Activated CD8-positive, alpha-beta T cell treated with anti-CD3 and anti-CD28 coated beads, Interleukin-2, amount 10 ng/mL, durations not matched to agents 7 days and 5 days (primary cell): ENCODE measurements around the gene POLR1E. TPM values are rescaled to one million over a fixed set of nuclear protein-coding genes. Genes with fewer than 3 reads are reported as not detected.

Experiments used
- ATAC-seq: fragments of 150-1000 bp; cut with Tn5 transposase; one replicate; pipeline ENCODE4 v1.10.0; 2021; ENCODE audit warnings: moderate library complexity
- CTCF ChIA-PET: fragments of 350-600 bp; sonication (Branson Sonifier 250); formaldehyde crosslinking; loops from one replicate; lab custom pipeline; 2021; ENCODE audit warnings: antibody characterized with exemption; lab: Charles Lee
- POLR2A ChIA-PET: fragments of 350-600 bp; sonication (Branson Sonifier 250); formaldehyde crosslinking; loops from one replicate; lab custom pipeline; 2021; ENCODE audit warnings: antibody characterized with exemption; lab: Charles Lee
- DNase-seq: peaks from one replicate; pipeline ENCODE4 v3.0.0-alpha.2; 2020
- H3K27ac Mint-ChIP-seq: one replicate; pipeline ENCODE4 v1.8.0; 2021; ENCODE audit warnings: mild to moderate bottlenecking, mixed read lengths
- H3K27me3 Mint-ChIP-seq: one replicate; pipeline ENCODE4 v1.8.0; 2021; ENCODE audit warnings: low read depth, mixed read lengths
- H3K36me3 Mint-ChIP-seq: one replicate; pipeline ENCODE4 v1.8.0; 2021; ENCODE audit warnings: low read depth, mixed read lengths
- H3K4me1 Mint-ChIP-seq: one replicate; pipeline ENCODE4 v1.8.0; 2021; ENCODE audit warnings: low read depth, mixed read lengths
- H3K4me3 Mint-ChIP-seq: one replicate; pipeline ENCODE4 v1.8.0; 2021; ENCODE audit warnings: mild to moderate bottlenecking, mixed read lengths
- H3K9me3 Mint-ChIP-seq: one replicate; pipeline ENCODE4 v1.8.0; 2022; ENCODE audit warnings: mixed read lengths; ENCODE audit not compliant: insufficient read depth
- total RNA-seq, 2 experiments: library from RNA; stranded (reverse); gene quantifications; one replicate each; pipeline ENCODE4 v1.2.3, GENCODE V29; 2021

Gene POLR1E
- total RNA-seq, 2 experiments from 2014 or later: 38.2 to 39.0 TPM

DNA sequence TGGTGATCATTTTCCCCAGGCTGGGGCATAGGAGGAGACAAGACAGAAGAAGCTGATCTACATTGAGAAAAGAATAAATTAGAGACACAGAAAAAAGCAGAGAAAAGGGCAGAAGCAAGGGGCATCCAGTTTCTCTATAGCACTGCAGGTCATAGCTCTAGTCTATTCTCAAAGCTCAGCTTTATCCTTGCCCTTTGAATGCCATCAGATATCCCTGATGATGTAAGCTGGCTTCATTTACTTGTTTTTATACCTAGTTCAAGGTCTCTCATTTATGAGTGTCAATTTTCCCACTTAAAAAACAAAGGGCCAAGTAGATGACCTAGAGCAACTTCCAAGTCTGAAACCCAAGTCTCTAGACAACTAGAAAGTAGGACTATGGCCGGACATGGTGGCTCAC is 57.7 kb downstream of the POLR1E start:
- CTCF ChIA-PET: no interaction called here
- no peak for ATAC-seq
- H3K9me3 Mint-ChIP-seq: no peaks in the 10 kb centered on the region
- POLR2A ChIA-PET: no interaction called here
- H3K4me1 Mint-ChIP-seq: no peaks in the 10 kb centered on the region
- H3K4me3 Mint-ChIP-seq: no peak overlapping the region
- peaks cover 1% of the 10 kb centered on the region for H3K36me3 Mint-ChIP-seq
- no peak overlapping the region for H3K27ac Mint-ChIP-seq
- H3K27me3 Mint-ChIP-seq: no peaks in the 10 kb centered on the region
- DNase-seq: no peak

DNA sequence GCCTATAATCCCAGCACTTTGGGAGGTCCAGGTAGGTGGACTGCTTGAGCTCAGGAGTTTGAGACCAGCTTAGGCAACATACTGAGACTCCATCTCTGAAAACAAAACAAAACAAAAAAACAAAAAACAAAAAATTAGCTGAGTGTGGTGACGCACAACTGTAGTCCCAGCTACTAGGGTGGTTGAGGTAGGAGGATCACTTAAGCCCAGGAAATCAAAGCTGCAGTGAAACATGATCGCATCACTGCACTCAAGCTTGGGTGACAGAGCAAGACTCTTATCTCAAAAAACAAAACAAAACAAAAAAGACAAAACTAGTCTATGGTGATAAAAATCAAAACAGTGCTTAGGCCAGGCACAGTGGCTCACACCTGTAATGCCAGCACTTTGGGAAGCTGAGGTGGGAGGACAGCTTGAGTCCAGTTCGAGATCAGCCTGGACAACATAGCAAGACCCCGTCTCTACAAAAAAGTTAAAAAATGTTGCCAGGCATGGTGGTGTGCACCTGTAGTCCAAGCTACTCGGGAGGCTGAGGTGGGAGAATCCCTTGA is 61.7 kb downstream of the POLR1E start:
- no peak for ATAC-seq
- CTCF ChIA-PET: no interaction called here
- Mint-ChIP-seq H3K9me3 (no peaks in the 10 kb centered on the region), H3K4me1 (no peaks in the 10 kb centered on the region), H3K27ac (no peak overlapping the region), H3K4me3 (no peak overlapping the region), H3K36me3 (no peaks in the 10 kb centered on the region), H3K27me3 (no peaks in the 10 kb centered on the region)
- POLR2A ChIA-PET: no interaction called here
- DNase-seq: no peak

DNA sequence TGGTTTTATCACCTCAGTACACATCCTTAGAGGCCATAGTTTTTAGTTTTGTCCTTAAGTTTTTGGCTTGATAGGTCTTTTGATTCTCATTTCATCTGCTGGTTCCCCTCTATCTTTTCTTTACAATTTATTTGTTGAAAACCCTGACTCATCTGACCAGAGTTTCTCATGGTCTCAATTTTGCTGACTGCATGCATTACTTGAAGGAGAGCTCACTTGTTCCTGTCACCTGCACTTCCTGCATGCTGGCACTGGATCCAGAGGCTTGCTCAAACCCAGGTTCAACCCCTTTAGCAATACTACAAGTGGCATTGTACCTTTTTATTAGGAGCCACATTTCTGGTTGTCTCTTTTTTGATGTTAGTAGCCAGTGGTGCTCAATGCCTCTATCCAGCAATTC is 63.8 kb downstream of the POLR1E start:
- DNase-seq: no peak
- H3K4me3 Mint-ChIP-seq: no peak overlapping the region
- ChIA-PET CTCF (no interaction called here), POLR2A (interaction anchor here (0.6 kb wide), 1 partner anchor 50 kb away, joined by 5 read pairs; no protein-coding TSS in a partner anchor)
- H3K27ac Mint-ChIP-seq: no peak overlapping the region
- no peaks in the 10 kb centered on the region for H3K27me3 Mint-ChIP-seq
- H3K9me3 Mint-ChIP-seq: no peaks in the 10 kb centered on the region
- no peak for ATAC-seq
- H3K4me1 Mint-ChIP-seq: no peaks in the 10 kb centered on the region
- H3K36me3 Mint-ChIP-seq: no peaks in the 10 kb centered on the region

DNA sequence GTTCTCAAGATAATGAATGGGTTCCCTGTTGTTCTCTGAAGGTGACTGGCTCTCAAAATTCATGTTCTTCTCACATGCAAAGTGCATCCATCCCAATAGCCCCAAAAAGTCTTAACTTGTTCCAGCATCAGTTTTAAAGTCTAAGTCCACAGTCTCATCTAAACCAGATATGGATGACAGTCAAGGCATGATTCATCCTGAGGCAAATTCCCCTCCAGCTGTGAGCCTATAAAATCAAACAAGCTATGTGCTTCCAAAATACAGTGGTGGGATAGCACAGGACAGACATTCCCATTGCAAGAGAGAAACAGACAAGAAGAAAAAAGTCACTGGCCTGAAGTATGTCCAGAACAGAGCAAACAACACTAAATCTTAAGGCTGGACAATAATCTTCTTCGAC is 65.0 kb downstream of the POLR1E start:
- Mint-ChIP-seq H3K4me1 (no peaks in the 10 kb centered on the region), H3K4me3 (no peak overlapping the region), H3K27me3 (no peaks in the 10 kb centered on the region), H3K27ac (no peak overlapping the region), H3K9me3 (no peaks in the 10 kb centered on the region), H3K36me3 (no peaks in the 10 kb centered on the region)
- POLR2A ChIA-PET: no interaction called here
- DNase-seq (no peak), ATAC-seq (no peak)
- CTCF ChIA-PET: no interaction called here

DNA sequence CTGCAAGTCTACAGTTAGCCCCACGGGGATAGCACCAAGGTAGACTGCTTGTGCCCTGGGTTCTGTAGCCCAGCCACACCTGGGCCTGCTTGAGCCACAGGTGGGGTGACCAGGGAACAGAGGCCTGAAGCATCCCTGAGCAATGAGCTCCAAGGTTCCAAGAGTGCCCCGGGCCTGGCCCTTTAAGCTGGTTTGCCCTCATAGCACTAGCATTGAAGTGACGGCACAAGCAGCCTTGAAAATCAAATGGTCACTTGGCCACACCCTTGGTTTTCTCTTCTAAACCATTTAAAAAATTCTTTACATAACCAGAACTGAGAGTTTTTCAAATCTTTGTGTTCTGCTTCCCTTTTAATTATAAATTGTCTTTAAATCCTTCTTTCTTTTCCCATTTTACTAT is 65.7 kb downstream of the POLR1E start:
- H3K9me3 Mint-ChIP-seq: no peaks in the 10 kb centered on the region
- H3K4me3 Mint-ChIP-seq: no peak overlapping the region
- ATAC-seq (no peak), DNase-seq (no peak)
- H3K27ac Mint-ChIP-seq: no peak overlapping the region
- H3K27me3 Mint-ChIP-seq: no peaks in the 10 kb centered on the region
- ChIA-PET POLR2A (no interaction called here), CTCF (no interaction called here)
- no peaks in the 10 kb centered on the region for H3K4me1 Mint-ChIP-seq
- H3K36me3 Mint-ChIP-seq: no peaks in the 10 kb centered on the region

DNA sequence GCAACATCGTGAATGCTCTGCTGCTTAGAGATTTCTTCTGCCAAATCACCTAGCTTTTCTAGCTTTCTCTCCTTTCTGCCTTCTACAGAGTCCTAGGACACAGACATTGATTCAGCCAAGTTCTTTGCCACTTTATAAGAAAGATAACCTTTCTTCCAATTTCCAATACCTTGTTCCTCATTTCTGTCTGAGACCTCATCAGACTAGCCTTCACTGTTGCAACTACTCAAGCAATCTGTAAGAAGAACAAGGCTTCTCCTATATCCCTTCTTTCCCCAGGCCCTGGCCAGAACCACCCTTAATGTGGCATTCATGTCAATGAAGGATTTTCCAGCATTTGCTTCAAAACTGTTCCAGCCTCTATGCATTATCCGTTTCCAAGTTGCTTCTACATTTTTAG is 66.1 kb downstream of the POLR1E start:
- ChIA-PET CTCF (no interaction called here), POLR2A (no interaction called here)
- no peaks in the 10 kb centered on the region for H3K27me3 Mint-ChIP-seq
- DNase-seq: no peak
- no peaks in the 10 kb centered on the region for H3K9me3 Mint-ChIP-seq
- H3K4me3 Mint-ChIP-seq: no peak overlapping the region
- no peaks in the 10 kb centered on the region for H3K36me3 Mint-ChIP-seq
- H3K27ac Mint-ChIP-seq: no peak overlapping the region
- ATAC-seq: no peak
- no peaks in the 10 kb centered on the region for H3K4me1 Mint-ChIP-seq

Other genes with a start within 250 kb of the POLR1E start
- gene GRHPR, start 63.3 kb upstream of the POLR1E start, total RNA-seq: 10 to 100 TPM; 57.8 to 62.3 TPM
- gene ZBTB5, start 20.5 kb upstream of the POLR1E start, total RNA-seq: 1 to 10 TPM; 9.2 to 9.4 TPM
- 1 to 10 TPM; 2.0 to 2.3 TPM for gene FBXO10, start 90.4 kb downstream of the POLR1E start, total RNA-seq
- 100 to 1,000 TPM; 110 to 112 TPM for gene TOMM5, start 106.6 kb downstream of the POLR1E start, total RNA-seq
- not detected for gene FRMPD1, start 165.0 kb downstream of the POLR1E start, total RNA-seq